ENCODE results near the gene E2F3. TPM values are rescaled to one million over a fixed set of nuclear protein-coding genes. Genes with fewer than 3 reads are reported as not detected.

E2F3 gene
- total and polyA plus RNA-seq, 4 donors: 4.1 to 13.3 (median 7.7) TPM

GRCh38 chr6:20481281-20481680, 79.6 kb downstream of the E2F3 start:
- H3K4me1 ChIP-seq (ENCODE audit: control insufficient read depth in 5 of 5, insufficient read depth in 5 of 5, low read length in 5 of 5): peaks cover 0 to 5% (median 0%) of the 10 kb centered on the region in 5 donors
- H3K27me3 ChIP-seq (ENCODE audit: control insufficient read depth in 3 of 3, insufficient read depth in 3 of 3, low read length in 2 of 3): no peaks in the 10 kb centered on the region
- H3K9me3 ChIP-seq (ENCODE audit: control insufficient read depth in 4 of 4, insufficient read depth in 3 of 4, low read length in 3 of 4): no peaks in the 10 kb centered on the region
- no peak overlapping the region for H3K4me3 ChIP-seq
- 67 to 70% methylated on average over 8 of the region's 8 CpGs for whole genome bisulfite sequencing, 2 donors
- H3K9ac ChIP-seq (ENCODE audit: insufficient read depth in 1 of 2, low read length in 2 of 2): no peak overlapping the region
- no peak for TF ChIP-seq CTCF (IDR thresholded peaks at IDR 0.05; ENCODE audit: control extremely low read depth, extremely low read depth)
- peaks cover 3 to 15% (median 7%) of the 10 kb centered on the region in 4 donors for H3K36me3 ChIP-seq (ENCODE audit: control insufficient read depth in 4 of 4, insufficient read depth in 4 of 4, low read length in 4 of 4)
- no peak for DNase-seq
- ATAC-seq (ENCODE audit: insufficient read depth, low FRiP score): no peak
- H3K27ac ChIP-seq (ENCODE audit: low read depth in 1 of 2, low read length in 1 of 2): no peak overlapping the region

GRCh38 chr6:20483887-20484497, 82.3 kb downstream of the E2F3 start:
- no peak overlapping the region for H3K27ac ChIP-seq (ENCODE audit: low read depth in 1 of 2, low read length in 1 of 2)

GRCh38 chr6:20486641-20487040, 85.0 kb downstream of the E2F3 start:
- Histone ChIP-seq H3K9me3 (ENCODE audit: control insufficient read depth in 4 of 4, insufficient read depth in 3 of 4, low read length in 3 of 4) (no peaks in the 10 kb centered on the region), H3K9ac (ENCODE audit: insufficient read depth in 1 of 2, low read length in 2 of 2) (no peak overlapping the region), H3K4me3 (no peak overlapping the region), H3K27me3 (ENCODE audit: control insufficient read depth in 3 of 3, insufficient read depth in 3 of 3, low read length in 2 of 3) (no peaks in the 10 kb centered on the region), H3K36me3 (ENCODE audit: control insufficient read depth in 4 of 4, insufficient read depth in 4 of 4, low read length in 4 of 4) (peaks cover 3 to 19% (median 15%) of the 10 kb centered on the region in 4 donors), H3K27ac (ENCODE audit: low read depth in 1 of 2, low read length in 1 of 2) (no peak overlapping the region), H3K4me1 (ENCODE audit: control insufficient read depth in 5 of 5, insufficient read depth in 5 of 5, low read length in 5 of 5) (peaks cover 0 to 5% (median 0%) of the 10 kb centered on the region in 5 donors)
- no peak for ATAC-seq (ENCODE audit: insufficient read depth, low FRiP score)
- WGBS, 2 donors: 96 to 99% methylated on average over 4 of the region's 4 CpGs
- no peak for DNase-seq
- TF ChIP-seq CTCF (IDR thresholded peaks at IDR 0.05; ENCODE audit: control extremely low read depth, extremely low read depth): no peak

More at GRCh38 chr6:20483887-20484497, 82.3 kb downstream of the E2F3 start:
- Histone ChIP-seq H3K4me3 (no peak overlapping the region), H3K36me3 (ENCODE audit: control insufficient read depth in 4 of 4, insufficient read depth in 4 of 4, low read length in 4 of 4) (peaks cover 8 to 15% (median 11%) of the 10 kb centered on the region in 4 donors), H3K4me1 (ENCODE audit: control insufficient read depth in 5 of 5, insufficient read depth in 5 of 5, low read length in 5 of 5) (peaks cover 0 to 5% (median 0%) of the 10 kb centered on the region in 5 donors), H3K27me3 (ENCODE audit: control insufficient read depth in 3 of 3, insufficient read depth in 3 of 3, low read length in 2 of 3) (no peaks in the 10 kb centered on the region), H3K9ac (ENCODE audit: insufficient read depth in 1 of 2, low read length in 2 of 2) (no peak overlapping the region), H3K9me3 (ENCODE audit: control insufficient read depth in 4 of 4, insufficient read depth in 3 of 4, low read length in 3 of 4) (no peaks in the 10 kb centered on the region)
- ATAC-seq (ENCODE audit: insufficient read depth, low FRiP score): no peak
- DNase-seq: peak in 1 of 3 donors; percentile 4
- TF ChIP-seq CTCF (IDR thresholded peaks at IDR 0.05; ENCODE audit: control extremely low read depth, extremely low read depth): no peak
- WGBS, 2 donors: 38 to 65% methylated on average over 5 of the region's 5 CpGs
